GM12892 (cell line): ENCODE measurements around the gene DUSP2.

Experiments
- POLR2A ChIP-seq: IDR thresholded peaks from 2 replicates; pipeline ENCODE4 v1.6.1; 2011; ENCODE audit warnings: low read depth, low read length, control low read depth
- POLR2AphosphoS5 ChIP-seq: IDR thresholded peaks from 2 replicates; pipeline ENCODE4 v1.6.1; 2011; ENCODE audit warnings: low read depth, low read length, control low read depth
- TAF1 ChIP-seq: IDR thresholded peaks from 2 replicates; pipeline ENCODE4 v1.6.1; 2011; ENCODE audit warnings: low read depth, mild to moderate bottlenecking, control low read depth, low read length, borderline replicate concordance

DNA sequence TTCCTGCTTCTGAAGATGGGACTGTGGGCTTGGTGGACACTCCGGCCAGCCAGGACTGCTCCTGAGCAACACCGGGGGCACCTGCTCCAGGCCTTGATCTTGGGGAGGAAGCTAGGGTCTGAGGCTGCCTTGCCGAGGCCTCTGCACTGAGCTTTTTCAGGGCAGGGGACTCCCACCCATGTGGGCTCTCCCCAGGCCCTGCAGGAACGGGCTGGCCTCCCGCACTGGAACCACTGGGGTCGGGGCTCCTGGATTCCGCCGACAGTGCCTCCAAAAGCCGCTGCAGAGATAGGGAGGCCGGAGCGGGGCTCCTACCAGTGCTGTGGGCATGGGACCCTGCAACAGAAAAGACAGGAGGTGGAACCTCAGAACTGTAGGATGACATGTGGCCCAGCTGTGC lies 21.3 kb downstream of the DUSP2 start:
- TF ChIP-seq POLR2AphosphoS5 (no peak), POLR2A (no peak), TAF1 (no peak)
